H54 (cell line): ENCODE measurements around the gene FIZ1.

Source experiments
- DNase-seq: peaks from one replicate; pipeline ENCODE4 v3.0.0; 2011; ENCODE audit warnings: low spot score, mixed read lengths; ENCODE audit not compliant: insufficient read length
- FAIRE-seq: peaks from 3 replicates; lab custom pipeline; 2011; peaks lifted over from hg19 to GRCh38; lab: Jason Lieb, UNC
- POLR2A ChIP-seq: IDR thresholded peaks from 2 replicates; pipeline ENCODE4 v1.6.1; 2011; ENCODE audit warnings: low read depth, mild to moderate bottlenecking, low read length

Gene FIZ1

DNA sequence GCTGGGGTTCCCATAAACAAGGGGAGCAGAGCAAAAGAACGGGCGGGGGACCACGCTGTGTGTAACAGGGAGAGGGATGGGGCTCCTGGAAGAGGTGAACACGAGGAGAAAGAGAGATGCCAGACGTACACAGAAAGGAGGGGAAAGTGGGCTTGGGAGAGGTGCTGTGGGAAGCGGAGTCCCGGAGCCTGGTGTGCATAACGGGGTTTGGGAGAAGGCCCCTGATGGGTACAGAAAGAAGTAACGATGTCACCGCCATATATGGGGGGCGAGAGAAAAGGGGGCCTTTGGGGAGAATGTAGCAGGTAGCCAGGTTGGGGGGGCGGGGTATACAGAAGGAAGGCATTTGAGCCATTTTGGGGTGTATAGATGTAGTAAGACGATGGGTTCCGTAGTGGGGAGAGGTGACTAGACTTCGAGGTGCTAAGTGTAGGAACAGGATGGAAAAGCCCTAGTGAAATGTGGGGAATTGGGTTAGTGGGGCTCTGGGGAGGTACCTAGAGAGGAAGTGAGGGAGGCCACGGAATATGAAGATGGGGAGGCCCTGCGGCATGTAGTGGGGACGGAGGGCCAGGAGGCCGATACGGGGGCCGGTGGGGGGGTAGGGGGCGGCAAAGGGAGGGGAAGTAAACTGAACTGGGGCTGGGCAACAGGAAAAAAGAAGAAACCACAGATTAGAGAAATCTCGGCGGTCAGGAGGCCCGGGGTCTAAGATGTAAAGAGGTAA is 42.3 kb upstream of the FIZ1 start:
- TF ChIP-seq POLR2A = peak; percentile 7; the same call in 1 of the 2 replicates
- no peak for FAIRE-seq
- DNase-seq = peak; percentile 95

- DNase-seq (peak; percentile 94), FAIRE-seq (no peak)
- peak; percentile 42; the same call in 1 of the 2 replicates for TF ChIP-seq POLR2A
Measured at GRCh38 chr19:55640577-55641425, 41.5 kb upstream of the FIZ1 start, which contains the start of gene ZNF580. Gene ZNF580, plus strand, starts transcription at chr19:55641002. Its CDS starts 1,507 bp downstream, at chr19:55642509.

DNA sequence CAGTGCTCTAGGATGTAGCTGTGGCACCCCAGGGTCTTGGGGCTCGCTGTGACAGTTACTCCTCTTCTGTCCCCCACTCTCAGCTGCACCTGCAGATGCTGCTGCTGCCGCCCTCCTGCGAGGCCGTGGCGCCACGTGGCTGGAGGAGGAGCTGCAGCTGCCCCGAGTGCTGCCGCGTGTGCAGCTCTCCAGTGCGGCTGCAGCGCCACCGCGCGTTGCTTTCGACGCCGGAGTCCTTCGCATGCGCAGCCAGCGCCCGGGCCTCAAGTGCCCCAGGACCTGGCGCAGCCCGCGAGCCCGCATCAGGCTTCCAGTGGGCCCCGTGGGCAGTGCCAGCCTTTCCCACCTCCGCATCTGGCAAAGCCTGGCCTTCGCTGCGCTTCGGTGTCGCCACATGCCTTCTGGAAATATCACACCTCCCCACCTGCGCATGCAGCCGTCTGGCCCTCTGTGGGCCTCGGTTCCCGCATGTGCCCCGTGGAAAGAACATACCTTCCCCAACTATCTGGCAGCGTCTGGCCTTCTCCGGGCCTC is 40.8 kb upstream of the FIZ1 start:
- DNase-seq = no peak
- peak; percentile 35; the same call in 1 of the 2 replicates for TF ChIP-seq POLR2A
- no peak for FAIRE-seq

- TF ChIP-seq POLR2A = no peak
- no peak for FAIRE-seq
- DNase-seq = no peak
Measured at GRCh38 chr19:55638864-55639359, 39.6 kb upstream of the FIZ1 start.

GRCh38 chr19:55637534-55637933 is 38.2 kb upstream of the FIZ1 start:
- no peak for FAIRE-seq
- TF ChIP-seq POLR2A = no peak

DNA sequence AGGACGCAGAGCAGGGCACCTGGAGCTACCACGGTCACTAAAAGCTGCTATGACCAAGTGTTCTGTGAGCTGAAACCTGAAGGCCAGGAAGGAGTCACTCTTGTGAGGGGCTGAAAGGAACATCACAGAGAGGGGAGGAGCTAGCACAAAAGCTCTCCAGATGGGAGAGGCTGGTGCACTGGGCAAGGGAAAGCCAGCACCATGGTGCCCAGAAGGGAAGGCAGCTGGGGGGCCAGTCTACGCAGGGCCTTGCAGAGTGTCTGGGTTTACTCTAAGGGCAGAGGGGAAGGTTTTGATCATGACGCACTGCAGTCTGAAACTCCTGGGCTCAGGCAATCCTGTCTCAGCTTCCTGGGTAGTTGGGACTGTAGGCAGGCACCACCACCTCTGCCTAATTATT is 37.4 kb upstream of the FIZ1 start:
- FAIRE-seq = no peak
- DNase-seq = no peak
- no peak for TF ChIP-seq POLR2A

More at GRCh38 chr19:55637534-55637933, 38.2 kb upstream of the FIZ1 start:
- DNase-seq = no peak

GRCh38 chr19:55635856-55636440 is 36.6 kb upstream of the FIZ1 start:
- FAIRE-seq (no peak), DNase-seq (no peak)
- no peak for TF ChIP-seq POLR2A

DNA sequence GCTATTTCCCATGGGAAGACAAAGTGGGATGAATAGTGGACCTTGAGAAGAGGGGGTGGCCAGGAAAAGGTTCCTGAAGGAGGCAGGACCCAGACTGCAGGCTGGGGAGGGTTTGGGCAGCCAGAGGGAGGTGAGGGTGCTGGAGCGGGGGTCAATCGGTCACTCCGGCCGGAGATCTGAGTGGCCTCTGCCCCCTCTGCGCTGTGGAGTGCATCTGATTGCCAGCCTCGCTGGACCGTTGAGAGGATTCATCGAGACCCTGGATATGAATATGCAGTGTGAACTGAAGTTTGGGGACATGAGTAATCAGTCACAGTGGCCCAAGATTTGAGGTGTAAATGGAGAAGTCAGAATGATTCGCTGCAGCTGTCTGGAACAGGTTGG is 36.0 kb upstream of the FIZ1 start:
- no peak for FAIRE-seq

GRCh38 chr19:55633861-55634260 is 34.5 kb upstream of the FIZ1 start:
- no peak for TF ChIP-seq POLR2A
- no peak for DNase-seq
- FAIRE-seq = no peak

More for the DNA sequence above, 36.0 kb upstream of the FIZ1 start:
- DNase-seq = no peak
- no peak for TF ChIP-seq POLR2A

- no peak for TF ChIP-seq POLR2A
- FAIRE-seq (no peak), DNase-seq (peak; percentile 86)
Measured at GRCh38 chr19:55632463-55632834, 33.1 kb upstream of the FIZ1 start.

GRCh38 chr19:55626350-55626749 is 27.0 kb upstream of the FIZ1 start:
- no peak for TF ChIP-seq POLR2A
- FAIRE-seq = no peak
- no peak for DNase-seq

GRCh38 chr19:55625004-55625326 is 25.6 kb upstream of the FIZ1 start:
- TF ChIP-seq POLR2A = no peak
- FAIRE-seq (no peak), DNase-seq (no peak)

DNA sequence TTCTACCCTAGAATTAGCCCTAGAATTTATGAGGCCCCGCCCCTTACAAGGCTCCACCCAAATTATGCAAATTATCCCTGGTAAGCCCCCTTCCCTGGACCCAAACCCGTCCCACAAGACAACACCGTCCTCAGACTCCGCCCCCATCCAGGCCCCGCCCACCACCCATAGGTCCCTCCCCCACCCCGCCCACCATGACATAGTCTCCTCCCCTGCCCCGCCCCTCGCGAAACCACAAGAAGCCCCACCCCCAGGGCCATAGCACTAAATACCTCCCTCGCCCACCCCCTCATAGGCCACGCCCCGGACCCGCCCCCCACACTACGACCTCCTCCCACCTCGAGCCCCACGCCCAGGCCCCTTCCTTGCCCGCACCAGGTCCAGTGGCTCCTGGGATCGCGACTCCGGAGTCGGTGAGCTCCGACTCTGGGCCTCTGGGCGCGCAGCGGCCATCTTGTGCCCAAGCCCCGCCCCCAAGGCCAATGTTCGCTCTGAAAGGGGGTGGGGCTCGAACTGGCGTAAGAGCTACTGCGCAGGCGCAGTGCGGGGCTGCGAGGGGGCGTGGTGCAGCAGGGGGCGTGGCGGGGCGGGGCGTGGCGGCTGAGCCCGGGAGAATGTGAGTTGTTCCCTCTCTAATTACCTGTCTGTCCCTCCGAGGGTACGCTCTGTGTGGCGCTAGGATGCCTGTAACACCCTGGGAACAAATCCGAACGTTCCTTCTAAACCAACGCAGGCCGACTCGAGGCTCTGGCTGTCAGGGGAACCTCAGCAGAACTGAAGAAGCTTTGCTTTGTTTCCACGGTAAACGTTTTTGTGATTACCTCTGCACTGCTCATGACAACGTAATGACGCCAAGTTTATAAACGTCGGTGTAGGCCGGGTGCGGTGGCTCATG is 25.0 kb upstream of the FIZ1 start, which contains the start of gene ZNF784:
Gene ZNF784, minus strand, starts transcription at position 458 of the 895 bp plus-strand sequence. Its CDS starts 5 bp downstream, at position 453.
- peak; percentile 98 for DNase-seq
- no peak for FAIRE-seq
- TF ChIP-seq POLR2A = peak; percentile 70

DNA sequence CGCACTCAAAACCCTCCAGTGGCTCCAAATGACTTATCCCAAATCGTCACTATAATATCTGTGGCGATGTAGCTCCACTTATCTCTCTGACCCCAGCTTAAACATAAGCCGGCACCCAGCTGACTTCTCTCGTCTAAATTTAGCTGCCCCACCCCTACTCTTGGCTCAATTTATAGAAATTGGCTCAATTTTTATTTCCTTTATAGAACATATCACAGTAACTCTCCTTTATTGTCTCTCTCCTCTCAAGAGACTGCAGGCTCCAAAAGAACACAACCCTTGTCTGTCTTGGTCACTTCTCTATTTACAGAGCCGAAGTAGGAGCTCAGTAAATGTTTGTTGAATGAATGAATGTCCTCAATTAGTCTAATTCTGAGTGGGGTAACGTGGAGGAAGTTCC is 24.2 kb upstream of the FIZ1 start:
- no peak for TF ChIP-seq POLR2A
- no peak for FAIRE-seq
- DNase-seq = no peak
